H1 (cell line): ENCODE data around the gene MBD4.

Source experiments
- ASH2L ChIP-seq: fragments of 200-600, 300-600 bp; sonication (generic); IDR thresholded peaks from one replicate; pipeline ENCODE4 v1.7.1; 2017; ENCODE audit warnings: low read length
- CTCF ChIP-seq, 3 experiments: IDR thresholded peaks; 1 replicate in 2 of 3; 2 replicates in 1 of 3; pipeline versions ENCODE4 v1.5.1 to v1.6.1; 2011; ENCODE audit warnings: low read length in 3 of 3, mild to moderate bottlenecking in 3 of 3, inconsistent platforms in 2 of 3, low read depth in 1 of 3, moderate library complexity in 1 of 3; ENCODE audit not compliant: insufficient read depth in 1 of 3; ENCODE audit errors: control extremely low read depth in 1 of 3
- EZH2 ChIP-seq: fragments of 200-600 bp; sonication (generic); IDR thresholded peaks from 2 replicates; pipeline ENCODE4 v1.7.1; 2012; ENCODE audit warnings: low read depth, mild to moderate bottlenecking, moderate library complexity, low read length, inconsistent platforms; ENCODE audit not compliant: severe bottlenecking
- GABPA ChIP-seq: IDR thresholded peaks from 2 replicates; pipeline ENCODE4 v1.6.1; 2011; ENCODE audit warnings: mild to moderate bottlenecking, low read length, moderate library complexity, borderline replicate concordance; ENCODE audit not compliant: insufficient read depth
- JUN ChIP-seq: IDR thresholded peaks from 2 replicates; pipeline ENCODE4 v1.6.1; 2011; ENCODE audit warnings: low read depth, mild to moderate bottlenecking, improper control_type of control experiment, low read length
- JUND ChIP-seq: IDR thresholded peaks from 2 replicates; pipeline ENCODE4 v1.6.1; 2011; ENCODE audit warnings: mild to moderate bottlenecking, improper control_type of control experiment, low read length
- MAX ChIP-seq: IDR thresholded peaks from 2 replicates; pipeline ENCODE4 v1.6.1; 2012; ENCODE audit warnings: inconsistent platforms
- POLR2A ChIP-seq, 2 experiments: IDR thresholded peaks; 1 replicate in 1 of 2; 2 replicates in 1 of 2; pipeline ENCODE4 v1.6.1; 2011; ENCODE audit warnings: low read depth in 2 of 2, low read length in 2 of 2, mild to moderate bottlenecking in 2 of 2; ENCODE audit errors: control extremely low read depth in 1 of 2
- POLR2AphosphoS5 ChIP-seq: IDR thresholded peaks from 2 replicates; pipeline ENCODE4 v1.6.1; 2011; ENCODE audit warnings: low read depth, low read length
- RFX5 ChIP-seq: IDR thresholded peaks from 2 replicates; pipeline ENCODE4 v1.6.1; 2011; ENCODE audit warnings: low read depth, low read length, improper control_type of control experiment, borderline replicate concordance
- RXRA ChIP-seq: IDR thresholded peaks from 2 replicates; pipeline ENCODE4 v1.6.1; 2011; ENCODE audit warnings: low read depth, mild to moderate bottlenecking, low read length, moderate library complexity; ENCODE audit not compliant: insufficient read depth
- SIN3A ChIP-seq, 2 experiments: IDR thresholded peaks in 1 of 2; conservative IDR thresholded peaks in 1 of 2; 2 replicates each; pipeline ENCODE4 v1.6.1; 2011 to 2012; ENCODE audit warnings: low read length in 2 of 2, improper control_type of control experiment in 1 of 2, low read depth in 1 of 2, mild to moderate bottlenecking in 1 of 2
- TBP ChIP-seq: IDR thresholded peaks from 2 replicates; pipeline ENCODE4 v1.6.1; 2011; ENCODE audit warnings: low read depth, low read length, improper control_type of control experiment
- TCF12 ChIP-seq: IDR thresholded peaks from 2 replicates; pipeline ENCODE4 v1.6.1; 2011; ENCODE audit warnings: low read depth, mild to moderate bottlenecking, low read length

GRCh38 chr3:129382366-129382765, 57.4 kb downstream of the MBD4 start:
- no peak for TF ChIP-seq CTCF (IDR thresholded peaks at IDR 0.05; ENCODE audit: control extremely low read depth in 1 of 3, insufficient read depth in 1 of 3, low read depth in 1 of 3, low read length in 3 of 3)
- TF ChIP-seq JUND, result no peak
- TF ChIP-seq SIN3A (conservative IDR thresholded peaks at IDR 0.05 in 1 of 2, IDR thresholded peaks at IDR 0.05 in 1 of 2; ENCODE audit: low read depth in 1 of 2, low read length in 2 of 2), result no peak
- TF ChIP-seq POLR2A (IDR thresholded peaks at IDR 0.05; ENCODE audit: control extremely low read depth in 1 of 2, low read depth in 2 of 2, low read length in 2 of 2), result no peak
- TF ChIP-seq EZH2, result no peak
- TF ChIP-seq GABPA, result no peak
- no peak for TF ChIP-seq POLR2AphosphoS5
- no peak for TF ChIP-seq TCF12
- no peak for TF ChIP-seq ASH2L
- no peak for TF ChIP-seq RXRA
- no peak for TF ChIP-seq TBP
- TF ChIP-seq RFX5, result no peak
- TF ChIP-seq MAX, result no peak
- no peak for TF ChIP-seq JUN
